Spleen (tissue), 11 donors: Measurements from ENCODE around the gene PSMF1. TPM values are rescaled to one million over a fixed set of nuclear protein-coding genes. Genes with fewer than 3 reads are reported as not detected.

Source experiments
- DNase-seq: peaks from one replicate; pipeline ENCODE4 v3.0.0-alpha.2; 2020
- H3K27ac ChIP-seq, 8 donors: fragments of 200-600 bp; sonication (generic) in 7 of 8; 1 replicate in 4 of 8; 2 replicates in 4 of 8; pipeline versions ENCODE4 v1.5.0 to v1.8.0; 2016 to 2021; ENCODE audit warnings: inconsistent platforms in 4 of 8, mild to moderate bottlenecking in 4 of 8, moderate library complexity in 1 of 8
- H3K27me3 ChIP-seq, 7 donors: fragments of 200-600 bp; sonication (generic) in 6 of 7; replicated peaks in 1 of 7; 1 replicate in 4 of 7; 2 replicates in 3 of 7; pipeline versions ENCODE4 v1.5.0 to v1.8.0; 2016 to 2021; ENCODE audit warnings: inconsistent platforms in 3 of 7, mild to moderate bottlenecking in 1 of 7
- H3K36me3 ChIP-seq, 6 donors: fragments of 200-600 bp; sonication (generic) in 5 of 6; 1 replicate in 4 of 6; 2 replicates in 2 of 6; pipeline versions ENCODE4 v1.5.0 to v1.8.0; 2016 to 2021; ENCODE audit warnings: inconsistent platforms in 2 of 6
- H3K4me1 ChIP-seq, 6 donors: fragments of 200-600 bp; sonication (generic) in 5 of 6; 1 replicate in 3 of 6; 2 replicates in 3 of 6; pipeline versions ENCODE4 v1.5.0 to v1.8.0; 2016 to 2021; ENCODE audit warnings: inconsistent platforms in 3 of 6
- H3K4me3 ChIP-seq, 8 donors: fragments of 200-600 bp; sonication (generic) in 7 of 8; 1 replicate in 4 of 8; 2 replicates in 4 of 8; pipeline versions ENCODE4 v1.5.0 to v1.8.0; 2016 to 2021; ENCODE audit warnings: inconsistent platforms in 4 of 8, mild to moderate bottlenecking in 4 of 8, moderate library complexity in 2 of 8
- H3K9me3 ChIP-seq, 8 donors: fragments of 200-600 bp; sonication (generic) in 7 of 8; 1 replicate in 4 of 8; 2 replicates in 4 of 8; pipeline versions ENCODE4 v1.5.0 to v1.8.0; 2016 to 2021; ENCODE audit warnings: inconsistent platforms in 4 of 8
- CTCF ChIP-seq, 11 experiments: fragments of 200-600 bp in 7 of 11; fragments of 450-650 bp in 4 of 11; sonication (generic) in 4 of 11; IDR thresholded peaks in 8 of 11; conservative IDR thresholded peaks in 3 of 11; 1 replicate in 7 of 11; 2 replicates in 4 of 11; pipeline versions ENCODE4 v1.4.0 to v1.8.0; 2016 to 2021; ENCODE audit warnings: antibody characterized with exemption in 11 of 11, inconsistent platforms in 4 of 11, mild to moderate bottlenecking in 1 of 11
- POLR2A ChIP-seq, 3 donors: fragments of 450-650 bp; IDR thresholded peaks; one replicate each; pipeline ENCODE4 v1.5.1; 2017; ENCODE audit warnings: antibody characterized with exemption in 3 of 3, mild to moderate bottlenecking in 1 of 3
- POLR2AphosphoS5 ChIP-seq, 3 donors: sonication (generic); formaldehyde crosslinking; IDR thresholded peaks; one replicate each; pipeline ENCODE4 v1.5.1; 2017; ENCODE audit warnings: antibody characterized with exemption in 3 of 3
- WGBS, 5 donors: extraction: QIAGEN DNeasy Blood & Tissue Kit in 3 of 5; methylation state at CpG; one replicate each; pipeline versions ENCODE4 v1.1.5 to v1.1.7; 2013 to 2018; 5-methylcytosine and 5-hydroxymethylcytosine counted together
- intact Hi-C: fragments of 100-400 bp; cut with DNase I; formaldehyde crosslinking; loops from one replicate; pipeline ENCODE4 v1.15.0; 2023; ENCODE audit warnings: low total_unique reads
- polyA plus RNA-seq, 3 donors: library from polyadenylated mRNA; stranded (reverse); fragments of 200-250 nt; gene quantifications; one replicate each; pipeline ENCODE4 v1.2.1, GENCODE V29; 2013
- total RNA-seq, 7 donors: library from RNA; depleted of rRNA in 3 of 7; stranded (reverse); fragments of >200 nt in 3 of 7; fragmentation: NEBNext Ultra II Directional in 4 of 7; extraction: Animal tissue kit (Norgen Biotek cat#: 25700) in 4 of 7; gene quantifications; one replicate each; pipeline versions ENCODE4 v1.1.0 to v1.2.1, GENCODE V29; 2016 to 2021
- donor health status: healthy with polysubstance abuse.
- donor health status: DM: no; HTN: no; CAD: no; lungs with moderate emphysema.
- donor health status: DM: no; HTN: no; CAD: no.
- donor health status: Bipolar disorder and iron deficiency.
- donor health status: healthy.
- donor health status: DM: no; HTN: no; CAD: no.
- donor health status: DM: yes; HTN: yes; CAD: no.

PSMF1 gene
- total and polyA plus RNA-seq, 10 donors = 25.7 to 169 (median 112) TPM

GRCh38 chr20:1087311-1087905 lies 31.0 kb upstream of the PSMF1 start:
- 36 to 63% (median 49%) methylated on average over 4 of the region's 4 CpGs for WGBS, 5 donors

GRCh38 chr20:1094751-1095150 lies 23.7 kb upstream of the PSMF1 start:
- Histone ChIP-seq H3K36me3 (no peaks in the 10 kb centered on the region), H3K4me3 (no peak overlapping the region), H3K27ac (no peak overlapping the region), H3K9me3 (peaks cover 0 to 36% (median 12%) of the 10 kb centered on the region in 8 donors), H3K4me1 (no peaks in the 10 kb centered on the region), H3K27me3 (no peaks in the 10 kb centered on the region)
- WGBS, 5 donors = 76 to 86% (median 84%) methylated on average over 4 to 6 of the region's 6 CpGs
- DNase-seq = no peak
- TF ChIP-seq POLR2AphosphoS5 (IDR thresholded peaks at IDR 0.05) = no peak
- no peak for TF ChIP-seq CTCF (IDR thresholded peaks at IDR 0.05 in 8 of 11, conservative IDR thresholded peaks at IDR 0.05 in 3 of 11)
- no peak for TF ChIP-seq POLR2A (IDR thresholded peaks at IDR 0.05)
- intact Hi-C loops = no loop called here

More at GRCh38 chr20:1087311-1087905, 31.0 kb upstream of the PSMF1 start:
- no peak for DNase-seq
- no peak for TF ChIP-seq POLR2AphosphoS5 (IDR thresholded peaks at IDR 0.05)
- TF ChIP-seq POLR2A (IDR thresholded peaks at IDR 0.05) = no peak
- no peak for TF ChIP-seq CTCF (IDR thresholded peaks at IDR 0.05 in 8 of 11, conservative IDR thresholded peaks at IDR 0.05 in 3 of 11)
- Histone ChIP-seq H3K9me3 (peaks cover 0 to 45% (median 31%) of the 10 kb centered on the region in 8 donors), H3K4me3 (no peak overlapping the region), H3K27ac (no peak overlapping the region), H3K4me1 (no peaks in the 10 kb centered on the region), H3K27me3 (no peaks in the 10 kb centered on the region), H3K36me3 (no peaks in the 10 kb centered on the region)
- intact Hi-C loops = no loop called here

- H3K9me3 ChIP-seq = peaks cover 0 to 53% (median 37%) of the 10 kb centered on the region in 8 donors
- no peak for TF ChIP-seq POLR2AphosphoS5 (IDR thresholded peaks at IDR 0.05)
- no peak for TF ChIP-seq CTCF (IDR thresholded peaks at IDR 0.05 in 8 of 11, conservative IDR thresholded peaks at IDR 0.05 in 3 of 11)
- no peak for TF ChIP-seq POLR2A (IDR thresholded peaks at IDR 0.05)
- no peaks in the 10 kb centered on the region for H3K36me3 ChIP-seq
- no peak overlapping the region for H3K4me3 ChIP-seq
- H3K27ac ChIP-seq = no peak overlapping the region
- intact Hi-C loops = no loop called here
- no peaks in the 10 kb centered on the region for H3K4me1 ChIP-seq
- no peaks in the 10 kb centered on the region for H3K27me3 ChIP-seq
- no peak for DNase-seq
Observed at GRCh38 chr20:1101533-1101932, 16.9 kb upstream of the PSMF1 start.

GRCh38 chr20:1102016-1102415 lies 16.4 kb upstream of the PSMF1 start:
- peaks cover 0 to 53% (median 37%) of the 10 kb centered on the region in 8 donors for H3K9me3 ChIP-seq
- H3K27me3 ChIP-seq = no peaks in the 10 kb centered on the region
- intact Hi-C loops = no loop called here
- no peak overlapping the region for H3K4me3 ChIP-seq
- H3K27ac ChIP-seq = no peak overlapping the region
- H3K4me1 ChIP-seq = no peaks in the 10 kb centered on the region
- no peaks in the 10 kb centered on the region for H3K36me3 ChIP-seq
- no peak for TF ChIP-seq POLR2AphosphoS5 (IDR thresholded peaks at IDR 0.05)
- TF ChIP-seq POLR2A (IDR thresholded peaks at IDR 0.05) = no peak
- no peak for TF ChIP-seq CTCF (IDR thresholded peaks at IDR 0.05 in 8 of 11, conservative IDR thresholded peaks at IDR 0.05 in 3 of 11)
- DNase-seq = no peak
